Ovary (tissue), 9 donors: ENCODE measurements around the gene CDK5RAP1. TPM values are rescaled to one million over a fixed set of nuclear protein-coding genes. Genes with fewer than 3 reads are reported as not detected.

ENCODE experiments used
- DNase-seq, 5 donors: peaks; one replicate each; pipeline ENCODE4 v3.0.0-alpha.2; 2019 to 2020
- H3K27ac ChIP-seq, 2 donors: fragments of 200-600 bp; one replicate each; pipeline versions ENCODE4 v1.5.1 to v1.8.0; 2019 to 2022
- H3K27me3 ChIP-seq: fragments of 200-600 bp; one replicate; pipeline ENCODE4 v1.8.0; 2022
- H3K36me3 ChIP-seq: fragments of 200-600 bp; sonication (generic); one replicate; pipeline ENCODE4 v1.5.1; 2019
- H3K4me1 ChIP-seq: one replicate; pipeline ENCODE4 v1.8.1; 2013; ENCODE audit warnings: mild to moderate bottlenecking, moderate library complexity; ENCODE audit not compliant: insufficient read depth
- H3K4me3 ChIP-seq: fragments of 200-600 bp; sonication (generic); one replicate; pipeline ENCODE4 v1.5.1; 2017
- H3K9me3 ChIP-seq, 2 donors: fragments of 200-600 bp in 1 of 2; sonication (generic) in 1 of 2; one replicate each; pipeline versions ENCODE4 v1.5.1 to v1.8.1; 2013 to 2019; ENCODE audit warnings: mild to moderate bottlenecking in 1 of 2, moderate library complexity in 1 of 2
- CTCF ChIP-seq, 3 donors: fragments of 450-650 bp in 2 of 3; fragments of 200-600 bp in 1 of 3; IDR thresholded peaks; one replicate each; pipeline versions ENCODE4 v1.5.1 to v1.8.0; 2016 to 2022; ENCODE audit warnings: antibody characterized with exemption in 3 of 3, mild to moderate bottlenecking in 1 of 3
- EP300 ChIP-seq: sonication (generic); formaldehyde crosslinking; IDR thresholded peaks from one replicate; pipeline ENCODE4 v1.6.1; 2017; ENCODE audit warnings: antibody characterized with exemption
- POLR2A ChIP-seq: fragments of 450-650 bp; IDR thresholded peaks from one replicate; pipeline ENCODE4 v1.6.1; 2017; ENCODE audit warnings: antibody characterized with exemption, mild to moderate bottlenecking, moderate library complexity
- WGBS, 3 donors: extraction: QIAGEN DNeasy Blood & Tissue Kit in 1 of 3; methylation state at CpG; one replicate each; pipeline versions ENCODE4 v1.1.5 to v1.1.7; 2013 to 2017; 5-methylcytosine and 5-hydroxymethylcytosine counted together
- intact Hi-C, 4 donors: fragments of 100-400 bp; cut with DNase I; formaldehyde crosslinking; loops; one replicate each; pipeline versions ENCODE4 v1.11.0 to v1.15.1; 2022 to 2023
- polyA plus RNA-seq, 2 donors: library from polyadenylated mRNA; stranded (reverse); fragments of 200-250 nt in 1 of 2; fragments of 350-450 nt in 1 of 2; fragmentation: Illumina TruSeq in 1 of 2; extraction: RNeasy Lipid Tissue Mini Kit (QIAGEN cat#74804) in 1 of 2; gene quantifications; one replicate each; pipeline ENCODE4 v1.2.3, GENCODE V29; 2013 to 2014
- total RNA-seq, 7 donors: library from RNA; depleted of rRNA in 2 of 7; stranded (reverse); fragments of >200 nt in 2 of 7; fragmentation: NEBNext Ultra II Directional in 3 of 7; extraction: Animal tissue kit (Norgen Biotek cat#: 25700) in 3 of 7; gene quantifications; one replicate each; pipeline versions ENCODE4 v1.1.0 to v1.2.4, GENCODE V29; 2016 to 2023
- donor health status: DM: no; HTN: no; CAD: no; lungs with moderate emphysema.
- donor health status: DM: no; HTN: no; CAD: no.
- donor health status: Bipolar disorder and iron deficiency.
- donor health status: DM: yes; HTN: yes; CAD: no.
- donor health status: DM: no; HTN: no; CAD: no.
- donor health status: DM: yes; HTN: yes; CAD: no.

The CDK5RAP1 gene
- total and polyA plus RNA-seq, 9 donors: 17.3 to 31.9 (median 19.4) TPM

- H3K4me1 ChIP-seq: no peaks in the 10 kb centered on the region
- H3K36me3 ChIP-seq: no peaks in the 10 kb centered on the region
- intact Hi-C loops: no loop called here
- H3K4me3 ChIP-seq: no peak overlapping the region
- WGBS, 3 donors: 68 to 84% (median 70%) methylated on average over 6 of the region's 6 CpGs
- no peaks in the 10 kb centered on the region for H3K9me3 ChIP-seq
- no peak for DNase-seq
- H3K27ac ChIP-seq: no peak overlapping the region
- TF ChIP-seq POLR2A: no peak
- TF ChIP-seq CTCF (IDR thresholded peaks at IDR 0.05): no peak
- no peak for TF ChIP-seq EP300
- no peaks in the 10 kb centered on the region for H3K27me3 ChIP-seq
Measured at GRCh38 chr20:33310327-33310899, 90.9 kb downstream of the CDK5RAP1 start.

- whole genome bisulfite sequencing, 3 donors: 0 to 16% (median 9%) methylated on average over 2 of the region's 2 CpGs
- no peaks in the 10 kb centered on the region for H3K4me1 ChIP-seq
- no peak overlapping the region for H3K27ac ChIP-seq
- no peak for DNase-seq
- H3K27me3 ChIP-seq: no peaks in the 10 kb centered on the region
- no peaks in the 10 kb centered on the region for H3K36me3 ChIP-seq
- H3K9me3 ChIP-seq: no peaks in the 10 kb centered on the region
- no peak for TF ChIP-seq CTCF (IDR thresholded peaks at IDR 0.05)
- TF ChIP-seq EP300: no peak
- no peak for TF ChIP-seq POLR2A
- intact Hi-C loops: no loop called here
- H3K4me3 ChIP-seq: no peak overlapping the region
Measured at GRCh38 chr20:33309631-33310030, 91.7 kb downstream of the CDK5RAP1 start.

Other genes starting within 250 kb of the CDK5RAP1 start
- gene BPIFA2, start 233.4 kb downstream of the CDK5RAP1 start, total RNA-seq: not detected
- gene BPIFA2, start 233.4 kb downstream of the CDK5RAP1 start, polyA plus RNA-seq: not detected
- gene BPIFA3, start 184.2 kb downstream of the CDK5RAP1 start, total RNA-seq: not detected
- not detected for gene BPIFA3, start 184.2 kb downstream of the CDK5RAP1 start, polyA plus RNA-seq
- not detected for gene BPIFA1, start 165.5 kb downstream of the CDK5RAP1 start, total RNA-seq
- gene BPIFA1, start 165.5 kb downstream of the CDK5RAP1 start, polyA plus RNA-seq: not detected
- under 1 TPM in 1 of 7 donors, not detected in 6; 0.15 TPM for gene BPIFB1, start 118.3 kb downstream of the CDK5RAP1 start, total RNA-seq
- not detected for gene BPIFB1, start 118.3 kb downstream of the CDK5RAP1 start, polyA plus RNA-seq
- gene SNTA1, start 42.2 kb upstream of the CDK5RAP1 start, total RNA-seq: 10 to 100 TPM; 18.4 to 31.5 (median 24.2) TPM
- 10 to 100 TPM in 1 of 2 donors, 1 to 10 TPM in 1; 6.3 to 20.2 TPM for gene SNTA1, start 42.2 kb upstream of the CDK5RAP1 start, polyA plus RNA-seq
- 10 to 100 TPM; 11.5 to 29.8 (median 21.5) TPM for gene CBFA2T2, start 88.6 kb upstream of the CDK5RAP1 start, total RNA-seq
- gene CBFA2T2, start 88.6 kb upstream of the CDK5RAP1 start, polyA plus RNA-seq: 10 to 100 TPM in 1 of 2 donors, 1 to 10 TPM in 1; 9.4 to 21.2 TPM